ENCODE results near the gene PHF13.
"Not testable (repeated sequence)": the region's sequence is repeated elsewhere in the genome, so short reads cannot be mapped to it uniquely, and the experiment has no call there.

Gene PHF13

GRCh38 chr1:6652986-6653385 is 39.5 kb downstream of the PHF13 start:
- DNase-seq (ENCODE audit: low read depth) = no peak
- H3K4me3 ChIP-seq (ENCODE audit: low read depth, low read length) = no peak overlapping the region
- no peak for TF ChIP-seq CTCF (conservative IDR thresholded peaks at IDR 0.05; ENCODE audit: low read depth, low read length)

GRCh38 chr1:6653436-6654290 is 40.1 kb downstream of the PHF13 start:
- no peak for DNase-seq (ENCODE audit: low read depth)
- no peak overlapping the region for H3K4me3 ChIP-seq (ENCODE audit: low read depth, low read length)
- TF ChIP-seq CTCF (conservative IDR thresholded peaks at IDR 0.05; ENCODE audit: low read depth, low read length) = no peak

- DNase-seq (ENCODE audit: low read depth) = no peak
- H3K4me3 ChIP-seq (ENCODE audit: low read depth, low read length) = no peak overlapping the region
- TF ChIP-seq CTCF (conservative IDR thresholded peaks at IDR 0.05; ENCODE audit: low read depth, low read length) = no peak
Measured at GRCh38 chr1:6657138-6657537, 43.6 kb downstream of the PHF13 start.

GRCh38 chr1:6658359-6659060 is 45.0 kb downstream of the PHF13 start:
- no peak overlapping the region for H3K4me3 ChIP-seq (ENCODE audit: low read depth, low read length)
- no peak for DNase-seq (ENCODE audit: low read depth)
- no peak for TF ChIP-seq CTCF (conservative IDR thresholded peaks at IDR 0.05; ENCODE audit: low read depth, low read length)

- no peak for DNase-seq (ENCODE audit: low read depth)
- no peak overlapping the region for H3K4me3 ChIP-seq (ENCODE audit: low read depth, low read length)
- no peak for TF ChIP-seq CTCF (conservative IDR thresholded peaks at IDR 0.05; ENCODE audit: low read depth, low read length)
Measured at GRCh38 chr1:6660415-6661049, 47.0 kb downstream of the PHF13 start.

GRCh38 chr1:6662468-6662867 is 48.9 kb downstream of the PHF13 start:
- DNase-seq (ENCODE audit: low read depth); H3K4me3 ChIP-seq (ENCODE audit: low read depth, low read length): not testable (repeated sequence)

GRCh38 chr1:6666696-6667095 is 53.2 kb downstream of the PHF13 start:
- DNase-seq (ENCODE audit: low read depth) = no peak
- no peak overlapping the region for H3K4me3 ChIP-seq (ENCODE audit: low read depth, low read length)
- TF ChIP-seq CTCF (conservative IDR thresholded peaks at IDR 0.05; ENCODE audit: low read depth, low read length) = no peak

Measured in choroid plexus epithelial cell (primary cell).